ENCODE results near the gene KCNH2. TPM values are rescaled to one million over a fixed set of nuclear protein-coding genes. Genes with fewer than 3 reads are reported as not detected.

The KCNH2 gene
- total RNA-seq, 1 experiment from 2014 or later, result not detected

DNA sequence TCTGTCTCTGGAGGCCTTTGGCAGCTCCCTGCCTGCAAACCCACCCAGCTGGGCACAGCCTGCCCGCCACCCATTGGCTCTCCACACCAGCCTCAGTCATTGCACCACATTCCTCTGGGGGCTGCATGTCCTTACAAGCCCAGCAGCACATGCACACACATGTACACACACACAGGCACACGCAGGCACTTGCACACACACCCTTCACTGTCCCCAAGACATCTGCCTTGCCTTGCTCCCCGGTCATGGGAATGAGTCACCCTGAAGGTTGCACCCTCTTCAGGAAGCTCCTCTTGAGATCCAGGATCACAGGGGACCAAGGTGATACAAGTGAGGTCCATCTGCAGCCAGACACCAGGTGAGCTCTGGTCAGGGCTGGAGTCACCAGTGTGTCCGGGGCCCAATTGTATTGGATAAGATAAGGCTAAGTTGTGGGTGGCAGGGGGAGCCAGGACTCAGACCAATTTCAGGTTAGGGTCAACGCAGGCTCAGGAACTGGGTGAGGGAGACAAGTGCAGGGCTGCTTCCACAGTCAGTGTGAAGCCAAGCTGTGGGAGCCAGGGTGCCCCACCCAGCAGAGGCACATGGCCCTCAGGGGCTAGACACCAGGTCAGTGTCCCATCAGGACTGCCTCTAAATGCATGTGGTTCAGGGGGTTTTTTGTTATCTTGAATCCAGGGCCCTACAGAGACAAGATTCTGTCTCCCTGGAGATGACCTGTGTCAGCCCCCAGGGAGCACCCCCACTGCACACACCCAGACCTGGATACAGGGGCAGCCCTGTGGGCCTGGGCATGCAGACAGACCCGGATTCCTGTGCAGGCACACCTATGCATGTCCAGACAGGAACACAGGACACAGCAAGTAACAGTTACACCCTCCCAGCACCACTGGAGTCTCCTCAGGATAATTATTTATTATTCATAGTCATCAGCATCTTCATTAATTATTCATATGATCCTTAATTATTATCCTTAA, 33.8 kb downstream of the KCNH2 start:
- no peaks in the 10 kb centered on the region for H3K36me3 ChIP-seq
- no peak for DNase-seq (ENCODE audit: low read depth in 1 of 2, low spot score in 2 of 2)
- no peak overlapping the region for H3K4me3 ChIP-seq
- peaks cover 11% of the 10 kb centered on the region for H3K27me3 ChIP-seq (replicated peaks)
- H3K9me3 ChIP-seq (replicated peaks), result no peaks in the 10 kb centered on the region
- no peaks in the 10 kb centered on the region for H3K4me1 ChIP-seq (replicated peaks)
- no peak overlapping the region for H3K27ac ChIP-seq

DNA sequence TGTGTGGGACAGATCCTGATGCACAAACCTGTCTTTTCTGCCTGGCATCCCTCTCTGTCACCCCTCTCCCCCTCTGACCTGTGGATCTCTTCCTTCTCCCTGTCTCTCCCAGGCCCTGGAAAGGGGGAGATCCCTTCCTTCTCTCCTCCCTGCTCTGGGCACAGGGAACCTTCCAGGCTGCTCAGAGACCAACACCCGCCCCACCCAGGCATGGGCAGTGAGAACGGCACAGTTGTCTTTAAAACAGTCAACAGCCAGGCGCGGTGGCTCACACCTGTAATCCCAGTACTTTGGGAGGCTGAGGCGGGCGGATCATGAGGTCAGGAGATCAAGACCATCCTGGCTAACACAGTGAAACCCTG, 34.7 kb downstream of the KCNH2 start:
- DNase-seq (ENCODE audit: low read depth in 1 of 2, low spot score in 2 of 2), result no peak
- H3K4me3 ChIP-seq, result no peak overlapping the region
- no peaks in the 10 kb centered on the region for H3K4me1 ChIP-seq (replicated peaks)
- no peaks in the 10 kb centered on the region for H3K36me3 ChIP-seq
- H3K9me3 ChIP-seq (replicated peaks), result no peaks in the 10 kb centered on the region
- H3K27me3 ChIP-seq (replicated peaks), result peaks cover 17% of the 10 kb centered on the region
- no peak overlapping the region for H3K27ac ChIP-seq

DNA sequence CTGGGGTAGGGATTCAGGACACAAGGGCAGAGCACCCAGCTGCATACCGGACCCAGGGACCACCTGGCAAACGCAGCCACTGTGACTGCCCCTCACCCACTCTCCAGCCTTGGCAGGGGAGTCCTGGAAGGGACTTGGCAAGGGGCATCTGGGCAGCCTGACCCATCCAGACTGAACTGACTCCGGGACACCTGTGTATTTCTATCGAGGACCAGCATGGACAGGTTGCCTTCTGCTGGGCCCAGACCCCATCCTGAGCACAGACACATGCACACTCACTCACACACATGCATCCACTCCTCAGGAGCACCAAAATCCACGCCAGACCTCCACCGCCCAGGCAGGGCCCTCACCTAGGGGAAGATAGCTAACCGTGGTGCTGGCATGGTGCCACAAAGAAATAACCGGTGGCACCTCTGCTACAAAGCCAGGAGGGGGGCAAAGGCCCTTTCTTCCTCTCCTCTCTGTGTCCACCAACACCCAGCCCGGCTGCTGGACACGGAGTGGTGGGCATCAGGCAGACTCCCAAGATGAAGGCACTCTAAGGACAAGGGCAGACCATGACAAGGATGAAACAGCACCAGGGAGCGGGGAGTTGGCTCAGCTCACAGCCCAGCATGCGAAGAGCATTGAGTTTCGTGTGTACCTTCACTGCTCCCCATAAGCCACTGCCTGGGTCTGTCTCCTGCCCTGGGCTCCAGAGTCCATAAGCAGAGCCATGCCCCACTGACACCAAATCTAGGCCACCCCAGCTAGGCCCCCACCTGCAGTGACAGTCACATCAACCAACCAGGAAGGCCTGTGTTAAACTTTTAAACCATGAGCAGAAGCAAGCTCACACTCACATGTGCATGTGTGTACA, 35.3 kb downstream of the KCNH2 start:
- Histone ChIP-seq H3K36me3 (no peaks in the 10 kb centered on the region), H3K27ac (no peak overlapping the region), H3K9me3 (replicated peaks) (no peaks in the 10 kb centered on the region), H3K27me3 (replicated peaks) (peaks cover 20% of the 10 kb centered on the region), H3K4me3 (no peak overlapping the region), H3K4me1 (replicated peaks) (no peaks in the 10 kb centered on the region)
- no peak for DNase-seq (ENCODE audit: low read depth in 1 of 2, low spot score in 2 of 2)

DNA sequence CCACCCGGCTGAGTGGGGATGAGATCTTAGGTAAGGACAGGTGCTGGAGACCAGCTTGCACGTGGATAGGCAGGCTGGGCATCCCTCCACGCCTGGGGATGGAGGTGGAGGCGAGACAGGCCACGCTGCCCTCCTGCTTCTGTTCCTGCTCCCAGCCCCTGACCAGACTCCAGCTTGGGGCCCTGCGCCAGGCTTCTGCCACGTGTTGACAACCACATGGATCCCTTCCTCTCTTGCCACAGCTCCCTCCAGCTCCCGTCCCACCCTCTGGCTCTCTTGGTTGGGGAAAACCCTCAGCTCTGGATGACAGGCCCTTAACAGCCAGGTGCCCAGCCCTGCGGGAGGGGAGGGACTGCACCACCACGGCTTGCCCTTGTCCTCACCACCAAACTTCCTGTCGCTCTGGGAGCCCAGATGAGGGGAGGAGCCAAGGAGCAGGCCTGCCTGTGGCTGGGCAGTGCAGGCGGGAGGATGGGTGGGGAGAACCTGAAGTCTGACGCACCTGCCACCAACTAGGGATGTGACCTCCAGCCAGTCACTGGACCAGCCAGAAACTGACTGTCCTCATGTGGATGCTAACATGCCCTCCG, 36.0 kb downstream of the KCNH2 start:
- Histone ChIP-seq H3K9me3 (replicated peaks) (no peaks in the 10 kb centered on the region), H3K4me1 (replicated peaks) (no peaks in the 10 kb centered on the region), H3K36me3 (no peaks in the 10 kb centered on the region), H3K4me3 (no peak overlapping the region), H3K27me3 (replicated peaks) (peaks cover 25% of the 10 kb centered on the region), H3K27ac (no peak overlapping the region)
- DNase-seq (ENCODE audit: low read depth in 1 of 2, low spot score in 2 of 2), result no peak

DNA sequence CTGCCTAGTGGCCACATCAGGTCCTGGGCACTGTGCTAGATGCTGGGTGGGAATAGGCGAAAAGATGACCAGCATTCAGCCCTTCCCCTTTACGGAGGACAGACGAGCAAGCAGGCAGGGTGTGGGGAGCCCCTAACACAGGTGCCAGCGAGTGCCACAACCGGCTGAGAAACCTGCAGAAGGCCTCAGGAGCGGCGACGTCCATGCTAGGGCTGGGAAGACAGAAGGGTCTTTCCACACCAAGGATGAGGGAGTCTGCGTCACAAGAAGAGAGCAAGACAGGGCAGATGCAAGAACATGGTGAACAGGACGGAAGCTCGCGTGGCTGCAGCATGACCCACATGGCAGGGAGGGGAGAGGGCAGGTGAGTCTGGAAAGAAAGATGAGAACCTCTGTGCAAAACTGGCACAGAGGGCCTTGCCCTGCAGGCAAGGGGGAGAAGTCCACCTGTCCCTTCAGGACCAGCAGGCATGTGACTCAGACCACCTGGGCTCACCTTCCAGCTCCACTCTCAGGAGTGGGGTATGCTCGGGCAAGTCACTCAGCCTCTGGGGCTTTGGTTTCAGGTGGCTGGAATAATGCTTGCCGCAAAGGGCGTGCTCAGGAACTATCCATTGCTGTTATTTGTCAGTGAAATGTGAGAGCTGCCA, 36.6 kb downstream of the KCNH2 start:
- Histone ChIP-seq H3K36me3 (no peaks in the 10 kb centered on the region), H3K4me1 (replicated peaks) (no peaks in the 10 kb centered on the region), H3K27me3 (replicated peaks) (peaks cover 25% of the 10 kb centered on the region), H3K27ac (no peak overlapping the region), H3K9me3 (replicated peaks) (no peaks in the 10 kb centered on the region), H3K4me3 (no peak overlapping the region)
- DNase-seq (ENCODE audit: low read depth in 1 of 2, low spot score in 2 of 2), result no peak

DNA sequence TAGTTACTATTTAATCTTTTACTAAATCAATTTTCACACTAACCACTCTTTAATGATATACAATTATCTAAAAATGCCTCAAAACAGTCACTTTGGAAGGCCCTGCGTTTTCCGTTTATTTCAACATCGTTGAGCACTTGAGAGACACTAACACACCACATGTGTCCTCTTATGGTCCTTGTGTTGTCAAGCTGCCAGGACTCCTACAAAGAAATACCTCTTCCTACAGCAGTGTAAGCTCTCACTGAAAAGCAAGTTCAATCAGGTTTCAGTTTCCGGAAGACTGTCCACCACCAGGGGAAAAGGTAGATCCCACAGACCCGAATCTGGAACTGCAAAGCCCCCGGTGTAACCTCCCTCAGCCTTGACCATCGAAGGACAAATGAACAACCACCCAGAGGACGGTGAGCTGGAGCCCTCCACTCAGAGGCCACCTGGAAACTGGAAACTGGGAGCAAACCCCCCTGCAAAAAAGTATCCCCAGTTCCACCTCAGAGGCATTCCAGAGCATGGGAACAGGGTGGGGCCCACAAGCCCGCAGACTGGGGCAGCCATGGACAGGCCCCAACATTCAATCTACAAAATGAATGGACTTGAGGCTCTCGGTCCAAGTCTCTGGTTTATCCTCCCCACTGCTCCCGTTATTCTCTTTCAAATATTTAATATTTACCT, 37.6 kb downstream of the KCNH2 start:
- Histone ChIP-seq H3K4me3 (no peak overlapping the region), H3K27ac (no peak overlapping the region), H3K9me3 (replicated peaks) (no peaks in the 10 kb centered on the region), H3K27me3 (replicated peaks) (peaks cover 29% of the 10 kb centered on the region), H3K4me1 (replicated peaks) (no peaks in the 10 kb centered on the region), H3K36me3 (no peaks in the 10 kb centered on the region)
- DNase-seq (ENCODE audit: low read depth in 1 of 2, low spot score in 2 of 2), result no peak

DNA sequence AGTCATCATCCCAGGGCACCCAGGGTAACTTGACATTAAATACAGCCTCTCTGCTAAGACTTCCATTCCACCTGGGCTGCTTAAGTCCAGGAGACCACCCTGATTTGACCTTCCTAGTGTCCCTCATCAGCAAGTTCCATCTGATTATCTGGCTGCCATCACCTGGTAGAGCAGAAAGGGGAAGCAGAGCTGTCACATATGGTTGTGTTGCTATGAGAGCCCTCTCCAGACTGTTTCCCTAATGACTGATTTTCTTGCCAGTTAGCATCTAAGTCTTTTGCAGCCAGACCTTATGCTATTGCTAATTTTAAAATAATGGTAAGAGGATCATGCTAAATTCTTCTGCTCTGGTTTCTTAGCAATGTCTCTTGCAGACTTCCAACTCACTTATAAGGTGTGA, 38.7 kb downstream of the KCNH2 start:
- H3K4me1 ChIP-seq (replicated peaks), result no peaks in the 10 kb centered on the region
- H3K4me3 ChIP-seq, result no peak overlapping the region
- DNase-seq (ENCODE audit: low read depth in 1 of 2, low spot score in 2 of 2), result no peak
- H3K27ac ChIP-seq, result no peak overlapping the region
- peaks cover 29% of the 10 kb centered on the region for H3K27me3 ChIP-seq (replicated peaks)
- H3K9me3 ChIP-seq (replicated peaks), result no peaks in the 10 kb centered on the region
- no peaks in the 10 kb centered on the region for H3K36me3 ChIP-seq

DNA sequence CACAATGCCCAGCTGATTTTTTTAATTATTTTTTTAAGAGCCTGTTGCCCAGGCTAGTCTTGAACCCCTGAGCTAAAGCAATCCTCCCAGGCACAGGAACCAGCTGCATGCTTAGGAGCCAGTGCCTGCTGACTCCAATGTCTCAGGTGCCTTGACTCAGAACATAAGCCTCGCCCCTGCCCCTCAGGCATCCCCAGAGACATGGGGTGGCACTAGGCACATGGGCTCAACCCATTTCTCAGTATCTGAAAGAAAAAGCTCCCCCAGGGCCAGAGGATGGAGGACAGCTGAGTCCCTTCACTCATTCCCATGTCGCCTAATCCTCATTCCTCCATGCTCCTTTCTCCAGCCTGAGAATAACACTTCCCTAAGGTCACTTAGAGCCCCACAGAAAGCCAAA, 39.1 kb downstream of the KCNH2 start:
- no peak overlapping the region for H3K4me3 ChIP-seq
- no peak overlapping the region for H3K27ac ChIP-seq
- peaks cover 29% of the 10 kb centered on the region for H3K27me3 ChIP-seq (replicated peaks)
- H3K4me1 ChIP-seq (replicated peaks), result no peaks in the 10 kb centered on the region
- no peaks in the 10 kb centered on the region for H3K36me3 ChIP-seq
- no peak for DNase-seq (ENCODE audit: low read depth in 1 of 2, low spot score in 2 of 2)
- H3K9me3 ChIP-seq (replicated peaks), result no peaks in the 10 kb centered on the region

DNA sequence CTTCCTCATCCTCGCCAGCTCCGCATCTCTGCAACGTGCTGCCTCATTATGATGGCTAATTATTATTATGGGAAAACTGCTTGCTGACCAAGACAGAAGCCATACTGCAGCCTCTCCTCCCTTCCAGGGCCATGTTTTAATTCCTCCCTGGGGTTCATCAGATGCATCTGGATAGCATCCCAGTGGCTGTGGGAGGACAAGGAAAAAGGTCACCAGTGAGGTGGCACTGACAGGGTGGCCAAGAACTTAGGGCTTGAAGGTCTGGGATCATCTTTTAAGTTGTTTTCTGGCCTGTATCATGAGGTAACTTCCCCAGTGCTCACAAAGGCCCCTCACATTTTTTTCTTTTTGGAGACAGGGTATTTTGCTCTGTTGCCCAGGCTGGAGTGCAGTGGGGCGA, 39.6 kb downstream of the KCNH2 start:
- Histone ChIP-seq H3K27ac (no peak overlapping the region), H3K27me3 (replicated peaks) (peaks cover 29% of the 10 kb centered on the region), H3K9me3 (replicated peaks) (no peaks in the 10 kb centered on the region), H3K36me3 (no peaks in the 10 kb centered on the region), H3K4me1 (replicated peaks) (no peaks in the 10 kb centered on the region), H3K4me3 (no peak overlapping the region)
- DNase-seq (ENCODE audit: low read depth in 1 of 2, low spot score in 2 of 2), result no peak

DNA sequence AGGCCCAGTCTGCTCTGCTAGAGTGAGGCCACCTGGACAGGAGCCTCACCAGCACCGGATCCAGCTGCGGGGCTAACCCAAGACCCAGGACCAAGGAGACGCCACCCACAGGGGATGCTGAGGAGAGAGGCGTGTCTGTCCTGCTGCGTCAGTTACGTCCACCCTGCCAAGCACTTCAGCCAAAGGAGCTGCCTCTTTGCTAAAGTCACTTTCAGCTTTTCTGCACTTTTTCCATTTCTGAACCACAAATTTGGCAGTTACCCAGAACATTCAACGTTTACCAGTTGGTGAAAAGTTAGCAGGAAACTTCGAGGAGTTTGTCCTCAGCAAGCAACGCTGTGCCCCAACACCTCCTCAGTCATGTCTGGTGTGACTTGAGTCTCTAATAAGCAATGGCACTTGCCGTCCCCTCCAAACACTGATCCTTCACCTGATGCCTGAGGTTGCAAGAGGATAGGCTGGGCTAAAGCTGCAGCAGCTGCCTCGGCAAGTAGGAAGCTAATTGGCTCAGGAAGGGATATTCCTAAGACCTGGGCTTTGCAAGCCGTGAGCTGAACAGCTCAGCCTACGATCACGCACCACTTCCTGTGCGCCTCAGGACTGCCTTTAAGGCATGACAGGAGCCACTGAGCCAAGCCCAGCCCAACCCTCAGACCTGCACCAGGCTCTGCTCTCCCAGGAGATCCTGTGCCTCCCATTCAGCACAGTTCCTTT, 40.1 kb downstream of the KCNH2 start:
- no peaks in the 10 kb centered on the region for H3K4me1 ChIP-seq (replicated peaks)
- H3K4me3 ChIP-seq, result no peak overlapping the region
- peaks cover 29% of the 10 kb centered on the region for H3K27me3 ChIP-seq (replicated peaks)
- no peak overlapping the region for H3K27ac ChIP-seq
- DNase-seq (ENCODE audit: low read depth in 1 of 2, low spot score in 2 of 2), result no peak
- no peaks in the 10 kb centered on the region for H3K9me3 ChIP-seq (replicated peaks)
- no peaks in the 10 kb centered on the region for H3K36me3 ChIP-seq

DNA sequence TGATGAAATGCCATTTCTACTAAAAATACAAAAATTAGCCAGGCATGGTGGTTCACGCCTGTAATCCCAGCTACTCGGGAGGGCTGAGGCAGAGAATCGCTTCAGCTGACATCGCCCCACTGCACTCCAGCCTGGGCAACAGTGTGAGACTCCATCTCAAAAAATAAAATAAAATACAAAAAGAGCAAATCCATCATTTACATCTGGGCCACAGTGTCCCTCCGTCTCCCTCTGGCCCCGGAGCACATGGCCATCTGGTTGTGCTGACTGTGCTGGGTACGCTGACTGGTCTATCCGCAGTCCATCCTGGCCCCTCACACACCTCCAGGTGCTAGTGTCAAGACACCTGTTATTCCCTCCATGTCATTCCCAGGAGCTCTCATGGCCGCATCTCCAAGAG, 42.1 kb downstream of the KCNH2 start:
- peaks cover 29% of the 10 kb centered on the region for H3K27me3 ChIP-seq (replicated peaks)
- no peaks in the 10 kb centered on the region for H3K9me3 ChIP-seq (replicated peaks)
- H3K4me3 ChIP-seq, result no peak overlapping the region
- H3K27ac ChIP-seq, result no peak overlapping the region
- H3K36me3 ChIP-seq, result no peaks in the 10 kb centered on the region
- no peaks in the 10 kb centered on the region for H3K4me1 ChIP-seq (replicated peaks)
- no peak for DNase-seq (ENCODE audit: low read depth in 1 of 2, low spot score in 2 of 2)

DNA sequence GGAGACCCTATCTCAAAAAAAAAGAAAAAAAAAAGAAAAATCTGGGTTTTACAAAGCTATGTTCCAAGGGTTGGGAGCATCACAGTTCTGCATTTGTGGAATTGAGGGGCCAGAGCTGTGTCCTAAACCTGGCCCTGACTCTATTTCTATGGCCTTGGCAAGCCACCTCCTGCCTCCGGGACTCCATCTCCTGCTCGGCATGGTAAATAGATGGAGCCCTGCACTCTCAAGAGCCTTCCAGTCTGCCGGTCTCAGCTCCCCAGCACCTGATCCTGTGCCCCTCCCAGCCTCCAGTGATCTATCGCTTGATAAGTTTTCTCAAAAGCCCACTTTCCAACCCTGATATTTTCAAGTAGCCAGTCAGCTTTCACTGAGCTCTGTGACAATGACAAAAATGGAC, 43.0 kb downstream of the KCNH2 start:
- no peaks in the 10 kb centered on the region for H3K4me1 ChIP-seq (replicated peaks)
- no peak for DNase-seq (ENCODE audit: low read depth in 1 of 2, low spot score in 2 of 2)
- no peaks in the 10 kb centered on the region for H3K36me3 ChIP-seq

More for the DNA sequence above, 43.0 kb downstream of the KCNH2 start:
- H3K4me3 ChIP-seq, result no peak overlapping the region
- peaks cover 23% of the 10 kb centered on the region for H3K27me3 ChIP-seq (replicated peaks)
- no peak overlapping the region for H3K27ac ChIP-seq
- no peaks in the 10 kb centered on the region for H3K9me3 ChIP-seq (replicated peaks)
